Gastroesophageal sphincter (tissue), 3 donors: Measurements from ENCODE around the gene CCT2.

Experiments
- EP300 ChIP-seq: sonication (generic); formaldehyde crosslinking; IDR thresholded peaks from one replicate; pipeline ENCODE4 v1.6.1; 2017; ENCODE audit warnings: antibody characterized with exemption, mild to moderate bottlenecking
- POLR2A ChIP-seq, 2 donors: fragments of 450-650 bp; IDR thresholded peaks; one replicate each; pipeline ENCODE4 v1.6.1; 2017; ENCODE audit warnings: antibody characterized with exemption in 2 of 2, mild to moderate bottlenecking in 2 of 2, moderate library complexity in 1 of 2
- POLR2AphosphoS5 ChIP-seq: sonication (generic); formaldehyde crosslinking; IDR thresholded peaks from one replicate; pipeline ENCODE4 v1.6.1; 2017; ENCODE audit warnings: antibody characterized with exemption
- TF ChIP-seq, protein P1 (sequence below), 4 experiments: fragments of 200-600 bp in 2 of 4; fragments of 450-650 bp in 2 of 4; sonication (generic) in 1 of 4; IDR thresholded peaks; one replicate each; pipeline ENCODE4 v1.5.1; 2017 to 2019; ENCODE audit warnings: antibody characterized with exemption in 4 of 4, mild to moderate bottlenecking in 2 of 4, moderate library complexity in 2 of 4

DNA sequence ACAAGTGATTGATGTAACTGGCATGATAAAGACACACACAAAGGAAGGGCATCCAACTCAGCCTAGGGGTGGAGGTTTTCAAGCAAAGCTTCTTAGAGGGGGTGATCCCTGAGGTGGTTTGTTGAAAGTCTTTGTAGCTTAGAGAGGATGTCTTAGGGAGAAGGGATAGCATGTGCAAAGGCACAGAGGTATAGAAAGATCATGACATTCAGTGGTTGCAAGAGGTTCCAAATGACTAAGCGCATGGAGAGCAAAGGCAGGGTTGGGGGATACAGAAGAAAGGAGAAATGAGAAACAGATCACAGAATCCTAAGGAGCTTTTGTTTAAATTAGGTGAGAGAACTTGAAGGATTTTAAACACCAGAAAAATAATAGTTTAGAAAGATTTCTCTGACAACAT, 5.2 kb upstream of the CCT2 start:
- TF ChIP-seq EP300 (no peak), POLR2A (IDR thresholded peaks at IDR 0.05) (no peak), POLR2AphosphoS5 (no peak)
- TF ChIP-seq, protein P1, sequence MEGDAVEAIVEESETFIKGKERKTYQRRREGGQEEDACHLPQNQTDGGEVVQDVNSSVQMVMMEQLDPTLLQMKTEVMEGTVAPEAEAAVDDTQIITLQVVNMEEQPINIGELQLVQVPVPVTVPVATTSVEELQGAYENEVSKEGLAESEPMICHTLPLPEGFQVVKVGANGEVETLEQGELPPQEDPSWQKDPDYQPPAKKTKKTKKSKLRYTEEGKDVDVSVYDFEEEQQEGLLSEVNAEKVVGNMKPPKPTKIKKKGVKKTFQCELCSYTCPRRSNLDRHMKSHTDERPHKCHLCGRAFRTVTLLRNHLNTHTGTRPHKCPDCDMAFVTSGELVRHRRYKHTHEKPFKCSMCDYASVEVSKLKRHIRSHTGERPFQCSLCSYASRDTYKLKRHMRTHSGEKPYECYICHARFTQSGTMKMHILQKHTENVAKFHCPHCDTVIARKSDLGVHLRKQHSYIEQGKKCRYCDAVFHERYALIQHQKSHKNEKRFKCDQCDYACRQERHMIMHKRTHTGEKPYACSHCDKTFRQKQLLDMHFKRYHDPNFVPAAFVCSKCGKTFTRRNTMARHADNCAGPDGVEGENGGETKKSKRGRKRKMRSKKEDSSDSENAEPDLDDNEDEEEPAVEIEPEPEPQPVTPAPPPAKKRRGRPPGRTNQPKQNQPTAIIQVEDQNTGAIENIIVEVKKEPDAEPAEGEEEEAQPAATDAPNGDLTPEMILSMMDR (IDR thresholded peaks at IDR 0.05), result no peak
